Measurements from ENCODE around the gene MFSD11.
"Not testable (repeated sequence)": the region's sequence is repeated elsewhere in the genome, so short reads cannot be mapped to it uniquely, and the experiment has no call there.

- TF ChIP-seq, protein P1, sequence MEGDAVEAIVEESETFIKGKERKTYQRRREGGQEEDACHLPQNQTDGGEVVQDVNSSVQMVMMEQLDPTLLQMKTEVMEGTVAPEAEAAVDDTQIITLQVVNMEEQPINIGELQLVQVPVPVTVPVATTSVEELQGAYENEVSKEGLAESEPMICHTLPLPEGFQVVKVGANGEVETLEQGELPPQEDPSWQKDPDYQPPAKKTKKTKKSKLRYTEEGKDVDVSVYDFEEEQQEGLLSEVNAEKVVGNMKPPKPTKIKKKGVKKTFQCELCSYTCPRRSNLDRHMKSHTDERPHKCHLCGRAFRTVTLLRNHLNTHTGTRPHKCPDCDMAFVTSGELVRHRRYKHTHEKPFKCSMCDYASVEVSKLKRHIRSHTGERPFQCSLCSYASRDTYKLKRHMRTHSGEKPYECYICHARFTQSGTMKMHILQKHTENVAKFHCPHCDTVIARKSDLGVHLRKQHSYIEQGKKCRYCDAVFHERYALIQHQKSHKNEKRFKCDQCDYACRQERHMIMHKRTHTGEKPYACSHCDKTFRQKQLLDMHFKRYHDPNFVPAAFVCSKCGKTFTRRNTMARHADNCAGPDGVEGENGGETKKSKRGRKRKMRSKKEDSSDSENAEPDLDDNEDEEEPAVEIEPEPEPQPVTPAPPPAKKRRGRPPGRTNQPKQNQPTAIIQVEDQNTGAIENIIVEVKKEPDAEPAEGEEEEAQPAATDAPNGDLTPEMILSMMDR (IDR thresholded peaks at IDR 0.05) = not testable (repeated sequence)
- not testable (repeated sequence) for TF ChIP-seq POLR2A, POLR2AphosphoS5 (IDR thresholded peaks at IDR 0.05)
Observed at GRCh38 chr17:76806151-76806550, 68.2 kb downstream of the MFSD11 start.
